Activated CD4-positive, alpha-beta T cell treated with anti-CD3 and anti-CD28 coated beads, Interleukin-2, amount 10 ng/mL, durations not matched to agents 7 days and 5 days (primary cell): ENCODE data around the gene ADPRS. TPM values are rescaled to one million over a fixed set of nuclear protein-coding genes. Genes with fewer than 3 reads are reported as not detected.

Experiments used
- CTCF ChIA-PET: fragments of 350-600 bp; sonication (Branson Sonifier 250); formaldehyde crosslinking; loops from one replicate; lab custom pipeline; 2021; ENCODE audit warnings: antibody characterized with exemption; lab: Charles Lee
- POLR2A ChIA-PET: fragments of 350-600 bp; sonication (Branson Sonifier 250); formaldehyde crosslinking; loops from one replicate; lab custom pipeline; 2021; ENCODE audit warnings: antibody characterized with exemption; lab: Charles Lee
- DNase-seq: peaks from one replicate; pipeline ENCODE4 v3.0.0-alpha.2; 2020
- H3K27ac Mint-ChIP-seq: one replicate; pipeline ENCODE4 v1.8.0; 2021; ENCODE audit warnings: mild to moderate bottlenecking, moderate library complexity, mixed read lengths
- H3K27me3 Mint-ChIP-seq: one replicate; pipeline ENCODE4 v1.8.0; 2021; ENCODE audit warnings: mixed read lengths
- H3K36me3 Mint-ChIP-seq: one replicate; pipeline ENCODE4 v1.8.0; 2021; ENCODE audit warnings: low read depth, mixed read lengths
- H3K4me1 Mint-ChIP-seq: one replicate; pipeline ENCODE4 v1.8.0; 2021; ENCODE audit warnings: mixed read lengths
- H3K4me3 Mint-ChIP-seq: one replicate; pipeline ENCODE4 v1.8.0; 2021; ENCODE audit warnings: mild to moderate bottlenecking, moderate library complexity, mixed read lengths
- H3K9me3 Mint-ChIP-seq: one replicate; pipeline ENCODE4 v1.8.0; 2021; ENCODE audit warnings: mixed read lengths
- total RNA-seq, 2 experiments: library from RNA; stranded (reverse); gene quantifications; one replicate each; pipeline ENCODE4 v1.2.3, GENCODE V29; 2021

The ADPRS gene
- total RNA-seq, 2 experiments from 2014 or later, result 27.2 to 29.5 TPM

DNA sequence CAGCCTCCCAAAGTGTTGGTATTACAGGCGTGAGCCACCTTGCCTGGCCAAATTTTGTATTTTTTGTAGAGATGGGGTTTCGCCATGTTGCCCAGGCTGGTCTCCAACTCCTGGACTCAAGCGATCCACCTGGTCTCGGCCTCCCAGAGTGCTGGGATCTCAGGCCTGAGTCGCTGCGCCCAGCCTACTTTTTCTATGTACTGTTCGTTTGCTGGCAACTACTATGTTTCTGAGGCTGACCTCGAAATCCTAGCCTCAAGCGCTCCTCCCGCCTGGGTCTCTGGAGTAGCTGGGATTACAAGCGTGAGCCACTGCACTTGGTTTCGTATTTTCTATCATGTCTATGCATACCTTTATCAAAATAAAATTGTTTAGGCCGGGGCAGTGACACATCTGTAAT lies 5.5 kb upstream of the ADPRS start:
- H3K36me3 Mint-ChIP-seq, result no peaks in the 10 kb centered on the region
- ChIA-PET POLR2A (no interaction called here), CTCF (interaction anchor here (1.2 to 1.5 kb wide), 2 partner anchors 9 to 201 kb away, joined by 3 read pairs; no protein-coding TSS in a partner anchor)

DNA sequence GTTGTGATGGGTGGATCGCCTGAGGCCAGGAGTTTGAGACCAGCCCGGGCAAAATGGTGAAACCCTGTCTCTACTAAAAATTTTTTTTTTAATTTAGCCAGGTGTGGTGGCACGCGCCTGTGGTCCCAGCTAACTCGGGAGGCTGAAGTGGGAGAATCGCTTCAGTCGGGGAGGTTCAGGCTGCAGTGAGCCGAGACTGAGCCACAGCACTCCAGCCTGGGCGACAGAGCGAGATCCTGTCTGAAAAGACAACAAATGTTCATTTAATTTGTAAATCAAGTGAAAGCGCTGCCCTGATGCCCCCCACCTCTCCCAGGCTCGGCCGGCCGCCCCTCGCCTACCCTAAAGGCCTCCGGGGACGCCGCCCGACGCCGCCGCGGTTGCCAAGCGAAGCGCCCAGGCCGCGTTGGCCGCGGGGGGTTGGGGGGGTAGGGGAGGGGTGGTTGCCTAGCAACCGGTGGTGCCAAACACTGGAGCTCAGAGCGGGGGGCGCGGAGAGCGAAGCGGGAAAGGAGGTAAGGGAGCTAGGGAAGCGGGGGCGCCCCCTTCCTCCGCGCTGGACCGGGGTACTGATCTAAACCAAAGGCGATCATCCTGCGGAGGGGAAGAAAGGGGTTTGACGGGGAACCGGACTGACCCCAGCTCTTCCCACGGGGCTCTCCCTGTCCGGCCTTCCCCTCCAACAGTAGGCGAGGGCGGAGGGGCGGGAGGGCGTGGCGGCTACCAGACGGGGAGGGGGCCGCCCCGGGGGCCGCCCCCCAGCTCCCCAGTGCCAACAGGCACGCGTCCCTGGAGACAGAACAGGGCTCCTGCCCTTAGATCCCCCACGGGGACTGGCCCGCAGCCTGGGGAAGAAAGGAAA lies 4.8 kb upstream of the ADPRS start, which contains the start of gene TEKT2:
TEKT2 (plus strand) TSS at position 460 of the 862 bp plus-strand sequence. CDS start 828 bp downstream, outside the sequence.
- Mint-ChIP-seq H3K27ac (no peak within 1 kb of the TSS), H3K36me3 (no peaks in the 10 kb centered on the region), H3K4me1 (peaks cover 4% of the 10 kb centered on the region), H3K9me3 (no peaks in the 10 kb centered on the region), H3K4me3 (no peak within 1 kb of the TSS), H3K27me3 (peaks cover 38% of the 10 kb centered on the region)
- ChIA-PET CTCF (interaction anchor here (1.2 to 1.5 kb wide), 2 partner anchors 10 to 201 kb away, joined by 3 read pairs; no protein-coding TSS in a partner anchor), POLR2A (interaction anchor here (0.6 kb wide), 1 partner anchor 26 kb away, joined by 3 read pairs; no protein-coding TSS in a partner anchor)
- DNase-seq, result no peak

More for the DNA sequence above, 5.5 kb upstream of the ADPRS start:
- peaks cover 38% of the 10 kb centered on the region for H3K27me3 Mint-ChIP-seq
- H3K27ac Mint-ChIP-seq, result no peak overlapping the region
- H3K9me3 Mint-ChIP-seq, result no peaks in the 10 kb centered on the region
- peaks cover 4% of the 10 kb centered on the region for H3K4me1 Mint-ChIP-seq
- H3K4me3 Mint-ChIP-seq, result no peak overlapping the region
- DNase-seq, result no peak

DNA sequence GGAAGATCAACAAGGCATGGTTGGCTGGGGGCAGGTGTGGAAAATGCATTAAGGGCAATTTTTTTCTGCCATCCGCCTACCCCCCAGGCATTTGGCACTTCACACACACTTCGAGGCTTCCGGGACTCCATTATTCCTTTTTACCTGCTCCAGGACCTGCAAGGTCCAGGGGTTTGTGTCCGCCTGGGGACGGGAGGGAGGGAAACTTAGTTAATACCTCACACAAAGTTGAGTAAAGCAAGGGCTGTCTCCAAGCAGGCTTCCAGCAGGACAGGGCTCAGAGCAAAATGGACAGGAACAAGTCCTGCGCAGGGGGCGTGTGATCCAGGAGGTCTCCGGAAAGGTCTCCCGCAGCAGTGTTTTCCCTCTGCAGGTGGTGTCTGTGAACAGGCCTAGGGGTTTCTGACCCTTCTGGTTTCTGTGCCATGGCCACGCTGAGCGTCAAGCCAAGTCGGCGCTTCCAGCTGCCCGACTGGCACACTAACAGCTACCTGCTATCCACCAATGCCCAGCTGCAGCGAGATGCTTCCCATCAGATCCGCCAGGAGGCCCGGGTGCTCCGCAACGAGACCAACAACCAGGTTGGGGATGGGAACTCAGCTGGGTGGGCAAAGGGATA lies 4.1 kb upstream of the ADPRS start:
- peaks cover 2% of the 10 kb centered on the region for H3K36me3 Mint-ChIP-seq
- ChIA-PET CTCF (no interaction called here), POLR2A (no interaction called here)
- no peak overlapping the region for H3K4me3 Mint-ChIP-seq
- H3K27me3 Mint-ChIP-seq, result peaks cover 38% of the 10 kb centered on the region
- DNase-seq, result no peak
- H3K9me3 Mint-ChIP-seq, result no peaks in the 10 kb centered on the region
- H3K27ac Mint-ChIP-seq, result no peak overlapping the region
- H3K4me1 Mint-ChIP-seq, result peaks cover 7% of the 10 kb centered on the region

DNA sequence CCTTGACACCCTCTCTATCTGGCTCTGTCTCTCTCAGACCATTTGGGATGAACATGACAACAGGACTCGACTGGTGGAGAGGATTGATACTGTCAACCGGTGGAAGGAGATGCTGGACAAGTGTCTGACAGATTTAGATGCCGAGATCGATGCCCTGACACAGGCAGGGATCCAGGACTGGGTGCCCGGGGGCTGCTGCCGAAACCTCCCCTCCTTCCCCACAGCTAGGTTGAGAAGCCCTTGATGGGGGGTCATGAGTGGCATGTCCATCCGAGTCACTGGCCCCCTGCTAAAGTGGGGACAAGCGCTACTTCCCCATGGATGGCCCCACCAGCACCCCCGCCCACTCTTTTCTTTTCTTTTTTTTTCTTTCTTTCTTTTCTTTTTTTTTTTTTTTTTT lies 3.6 kb upstream of the ADPRS start:
- Mint-ChIP-seq H3K27ac (no peak overlapping the region), H3K36me3 (peaks cover 4% of the 10 kb centered on the region), H3K4me1 (peaks cover 12% of the 10 kb centered on the region), H3K9me3 (no peaks in the 10 kb centered on the region), H3K4me3 (no peak overlapping the region), H3K27me3 (peaks cover 37% of the 10 kb centered on the region)
- POLR2A ChIA-PET, result no interaction called here
- DNase-seq, result no peak
- CTCF ChIA-PET, result interaction anchor here (1.3 kb wide), 1 partner anchor 18 kb away, joined by 3 read pairs; no protein-coding TSS in a partner anchor

DNA sequence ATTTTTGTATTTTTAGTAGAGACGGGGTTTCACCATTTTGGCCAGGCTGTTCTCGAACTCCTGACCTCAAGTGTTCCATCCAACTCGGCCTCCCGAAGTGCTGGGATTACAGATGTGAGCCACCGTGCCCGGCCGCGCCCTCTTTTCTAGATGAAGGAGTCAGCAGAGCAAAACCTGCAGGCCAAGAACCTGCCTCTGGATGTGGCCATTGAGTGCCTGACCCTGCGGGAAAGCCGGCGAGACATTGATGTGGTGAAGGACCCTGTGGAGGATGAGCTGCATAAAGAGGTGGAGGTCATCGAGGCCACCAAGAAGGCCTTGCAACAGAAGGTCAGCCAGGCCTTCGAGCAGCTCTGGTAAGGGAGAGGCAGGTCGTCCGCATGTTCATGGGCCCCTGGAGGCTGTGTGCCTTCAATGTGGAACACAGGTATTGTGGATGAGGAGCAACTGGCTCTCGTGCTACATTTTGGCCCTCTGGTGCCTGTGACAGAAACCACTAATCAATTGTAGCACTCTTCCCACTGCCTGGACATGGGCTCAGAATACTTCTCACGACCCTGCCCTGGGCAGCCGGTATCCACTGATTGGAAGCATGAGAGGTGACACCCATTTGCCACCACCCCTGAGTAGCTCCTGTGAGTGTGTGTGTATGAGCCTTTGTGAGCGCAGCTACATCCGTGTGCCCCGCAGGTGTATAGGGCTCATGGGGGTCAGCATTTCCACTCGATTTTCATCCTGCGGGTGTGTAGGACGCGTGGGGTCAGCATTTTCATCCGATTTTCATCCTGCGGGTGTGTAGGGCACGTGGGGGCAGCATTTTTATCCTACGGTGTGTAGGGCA lies 2.8 kb upstream of the ADPRS start:
- Mint-ChIP-seq H3K4me1 (peaks cover 14% of the 10 kb centered on the region), H3K27me3 (peaks cover 29% of the 10 kb centered on the region), H3K36me3 (peaks cover 4% of the 10 kb centered on the region), H3K9me3 (no peaks in the 10 kb centered on the region), H3K4me3 (no peak overlapping the region), H3K27ac (no peak overlapping the region)
- no peak for DNase-seq
- ChIA-PET POLR2A (interaction anchor here (0.6 kb wide), 2 partner anchors 21 to 163 kb away, joined by 3 to 4 read pairs; no protein-coding TSS in a partner anchor), CTCF (interaction anchor here (1.1 to 2.1 kb wide), 5 partner anchors 18 to 430 kb away, joined by 3 to 5 read pairs (median 3); partner anchors contain the start of gene TRAPPC3)

DNA sequence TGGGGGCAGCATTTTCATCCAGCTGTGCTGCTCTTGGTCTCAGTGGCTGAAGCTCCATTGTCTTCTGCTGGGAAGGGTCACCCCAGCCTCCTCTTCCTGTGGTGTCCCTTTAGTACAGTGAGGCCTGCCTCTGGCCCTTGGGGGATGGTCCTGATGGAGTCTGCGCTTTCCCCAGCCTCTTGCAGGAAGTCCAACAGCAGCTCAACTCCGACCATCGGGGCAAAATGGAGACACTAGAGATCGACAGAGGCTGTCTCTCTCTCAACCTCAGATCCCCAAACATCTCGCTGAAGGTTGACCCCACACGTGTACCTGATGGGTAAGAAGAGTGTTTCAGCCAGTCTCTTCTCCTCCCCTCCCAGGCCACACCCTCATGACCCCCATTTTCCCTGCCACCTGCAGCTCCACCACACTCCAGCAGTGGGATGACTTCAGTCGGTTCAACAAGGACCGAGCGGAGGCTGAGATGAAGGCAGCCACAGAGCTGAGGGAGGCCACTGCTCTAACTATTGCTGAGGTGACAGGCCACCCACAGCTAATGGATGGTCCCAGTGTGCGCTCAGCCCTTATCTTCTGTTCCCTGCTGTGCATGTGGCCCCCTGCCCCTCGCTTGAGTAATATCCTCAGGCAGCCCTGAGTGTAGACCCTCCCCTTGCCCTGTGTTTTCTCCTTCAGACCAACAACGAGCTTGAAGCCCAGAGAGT lies 2.0 kb upstream of the ADPRS start:
- Mint-ChIP-seq H3K4me1 (peaks cover 18% of the 10 kb centered on the region), H3K9me3 (no peaks in the 10 kb centered on the region), H3K4me3 (peak overlapping the region; percentile 53), H3K27me3 (peaks cover 25% of the 10 kb centered on the region), H3K36me3 (peaks cover 8% of the 10 kb centered on the region), H3K27ac (peak overlapping the region; percentile 69)
- DNase-seq, result no peak
- ChIA-PET POLR2A (interaction anchor here (0.6 kb wide), 1 partner anchor 20 kb away, joined by 3 read pairs; no protein-coding TSS in a partner anchor), CTCF (interaction anchor here (0.6 to 2.1 kb wide), 6 partner anchors 19 to 430 kb away, joined by 3 to 5 read pairs (median 3); partner anchors contain the start of gene TRAPPC3)

DNA sequence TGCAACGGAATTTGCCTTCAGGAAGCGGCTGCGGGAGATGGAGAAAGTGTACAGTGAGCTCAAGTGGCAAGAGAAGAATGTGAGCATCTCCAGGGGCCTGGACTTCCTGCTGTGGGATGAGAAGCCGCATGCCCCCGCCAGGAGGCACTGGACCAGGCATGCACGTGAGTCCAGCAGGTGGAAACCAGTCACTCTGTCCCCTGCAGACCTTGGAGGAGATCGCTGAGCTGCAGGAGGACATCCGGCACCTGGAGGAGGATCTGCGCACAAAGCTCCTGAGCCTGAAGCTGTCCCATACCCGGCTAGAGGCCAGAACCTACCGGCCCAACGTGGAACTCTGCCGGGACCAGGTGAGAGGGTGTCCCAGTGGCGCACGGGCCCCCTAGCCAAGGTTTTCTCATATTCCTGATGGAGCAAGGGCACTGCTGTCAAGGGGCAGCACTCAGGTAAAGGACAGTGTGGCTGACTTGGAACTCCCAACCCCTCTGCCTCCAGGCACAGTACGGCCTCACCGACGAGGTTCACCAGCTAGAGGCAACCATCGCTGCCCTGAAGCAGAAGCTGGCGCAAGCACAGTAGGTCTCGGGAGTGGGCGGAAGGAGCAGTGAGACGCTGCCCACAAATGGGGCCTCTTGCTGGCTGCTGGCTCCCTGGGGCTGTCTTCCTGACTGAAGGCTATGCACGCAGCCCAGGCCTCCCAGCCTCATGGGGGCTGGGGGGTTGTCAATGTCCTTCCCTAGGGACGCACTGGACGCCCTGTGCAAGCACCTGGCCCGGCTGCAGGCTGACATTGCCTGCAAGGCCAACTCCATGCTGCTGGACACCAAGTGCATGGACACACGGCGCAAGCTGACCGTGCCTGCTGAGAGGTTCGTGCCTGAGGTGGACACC lies 1.2 kb upstream of the ADPRS start:
- Mint-ChIP-seq H3K9me3 (no peaks in the 10 kb centered on the region), H3K36me3 (peaks cover 10% of the 10 kb centered on the region), H3K27me3 (peaks cover 17% of the 10 kb centered on the region), H3K4me3 (peak overlapping the region; percentile 53), H3K4me1 (peaks cover 18% of the 10 kb centered on the region), H3K27ac (peak overlapping the region; percentile 69)
- ChIA-PET POLR2A (no interaction called here), CTCF (interaction anchor here (1.4 to 2.1 kb wide), 2 partner anchors 47 to 429 kb away, joined by 3 to 5 read pairs; no protein-coding TSS in a partner anchor)
- no peak for DNase-seq

DNA sequence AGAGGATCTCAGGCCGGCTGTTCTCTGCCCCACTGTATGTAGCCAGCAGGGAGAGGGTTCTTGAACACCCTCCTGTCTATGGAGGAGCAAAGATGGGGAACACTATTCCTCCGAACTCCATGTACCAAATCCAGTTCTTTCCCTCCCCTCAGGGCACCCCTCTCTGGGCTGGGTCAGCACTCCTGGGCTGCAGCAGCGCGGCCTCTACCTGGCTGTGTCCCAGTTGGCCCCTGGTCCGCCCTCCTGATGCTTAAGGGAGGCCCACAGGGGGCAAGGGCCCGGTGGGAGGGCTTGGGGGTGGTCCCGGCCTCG lies 471 bp upstream of the ADPRS start:
- H3K36me3 Mint-ChIP-seq, result peaks cover 13% of the 10 kb centered on the region
- H3K4me1 Mint-ChIP-seq, result peaks cover 18% of the 10 kb centered on the region
- H3K27me3 Mint-ChIP-seq, result peaks cover 13% of the 10 kb centered on the region
- CTCF ChIA-PET, result no interaction called here
- peak overlapping the region; percentile 87 for H3K27ac Mint-ChIP-seq
- no peak for DNase-seq
- POLR2A ChIA-PET, result no interaction called here
- H3K9me3 Mint-ChIP-seq, result no peaks in the 10 kb centered on the region
- peak overlapping the region; percentile 89 for H3K4me3 Mint-ChIP-seq

DNA sequence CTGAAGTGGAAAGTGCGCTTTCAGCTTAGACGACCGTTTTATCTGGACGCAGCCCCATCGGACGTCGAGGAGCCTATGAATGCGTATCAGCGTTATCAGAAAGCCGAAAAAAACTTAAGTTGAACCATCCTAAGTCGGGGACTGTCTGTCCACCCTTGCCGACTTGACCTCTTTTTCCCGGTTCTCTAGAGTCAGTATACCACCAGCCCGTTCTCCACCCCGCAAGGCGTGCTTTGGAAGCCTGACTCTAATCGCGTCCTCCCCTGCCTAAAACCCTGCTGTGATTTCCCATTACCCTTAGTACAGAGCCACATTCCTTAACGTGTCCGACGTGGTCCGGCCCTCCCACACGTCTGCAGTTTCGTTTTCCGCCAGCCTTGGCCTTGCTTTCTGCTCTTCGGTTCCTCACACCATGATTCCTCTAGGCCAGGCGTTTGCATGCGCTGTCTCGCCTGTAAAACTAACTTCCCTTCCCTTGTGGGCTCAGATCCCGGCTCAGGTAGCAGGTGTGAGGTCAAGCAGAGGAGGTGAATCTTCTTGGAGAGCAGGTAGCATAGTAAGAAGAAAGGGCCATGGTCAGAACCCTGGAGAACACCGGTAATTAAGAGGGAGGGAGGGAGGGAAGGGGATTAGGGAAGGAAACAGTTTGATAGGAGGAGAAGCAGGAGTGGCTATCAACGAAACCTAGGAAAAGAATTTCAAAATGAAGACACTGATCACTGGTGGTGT lies 865 bp downstream of the ADPRS start:
- H3K4me1 Mint-ChIP-seq, result peaks cover 16% of the 10 kb centered on the region
- peak overlapping the region; percentile 89 for H3K4me3 Mint-ChIP-seq
- H3K27ac Mint-ChIP-seq, result peak overlapping the region; percentile 87
- H3K9me3 Mint-ChIP-seq, result no peaks in the 10 kb centered on the region
- DNase-seq, result peak; percentile 41
- H3K36me3 Mint-ChIP-seq, result peaks cover 17% of the 10 kb centered on the region
- peaks cover 6% of the 10 kb centered on the region for H3K27me3 Mint-ChIP-seq
- ChIA-PET POLR2A (no interaction called here), CTCF (interaction anchor here (0.6 to 0.8 kb wide), 3 partner anchors 15 to 60 kb away, joined by 3 read pairs; partner anchors contain the start of gene TRAPPC3)

DNA sequence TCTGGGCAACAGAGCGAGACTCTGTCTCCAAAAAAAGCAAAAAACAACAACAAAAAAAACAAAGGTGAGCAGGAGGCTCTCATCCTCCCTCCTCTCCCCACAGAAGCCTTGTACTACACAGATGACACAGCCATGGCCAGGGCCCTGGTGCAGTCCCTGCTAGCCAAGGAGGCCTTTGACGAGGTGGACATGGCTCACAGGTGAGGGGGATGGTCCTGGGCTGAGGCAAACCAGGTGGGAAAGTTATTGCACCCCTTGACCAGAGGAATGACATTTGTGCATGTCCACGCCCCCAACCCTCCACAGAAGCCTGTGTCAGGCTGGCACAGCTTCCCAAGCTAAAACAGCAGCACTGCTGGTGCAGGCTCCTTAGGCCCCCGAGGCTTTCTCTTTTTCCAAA lies 2.4 kb downstream of the ADPRS start:
- no peak overlapping the region for H3K4me3 Mint-ChIP-seq
- H3K36me3 Mint-ChIP-seq, result peaks cover 17% of the 10 kb centered on the region
- peaks cover 16% of the 10 kb centered on the region for H3K4me1 Mint-ChIP-seq
- H3K27me3 Mint-ChIP-seq, result no peaks in the 10 kb centered on the region
- ChIA-PET CTCF (no interaction called here), POLR2A (no interaction called here)
- DNase-seq, result no peak
- H3K9me3 Mint-ChIP-seq, result no peaks in the 10 kb centered on the region
- no peak overlapping the region for H3K27ac Mint-ChIP-seq
